Mesothelial cell of epicardium (in vitro differentiated cells): ENCODE measurements around the gene CSMD2. TPM values are rescaled to one million over a fixed set of nuclear protein-coding genes. Genes with fewer than 3 reads are reported as not detected.

Experiments used
- DNase-seq, 2 experiments: peaks; one replicate each; pipeline ENCODE4 v3.0.0; 2021; ENCODE audit warnings: low spot score in 2 of 2; ENCODE audit not compliant: unreplicated experiment in 2 of 2
- H3K27ac Mint-ChIP-seq: 2 replicates; pipeline ENCODE4 v1.8.0; 2021; ENCODE audit warnings: mixed read lengths
- H3K27me3 Mint-ChIP-seq: 2 replicates; pipeline ENCODE4 v1.8.0; 2021; ENCODE audit warnings: low read depth, mixed read lengths
- H3K36me3 Mint-ChIP-seq: 2 replicates; pipeline ENCODE4 v1.8.0; 2021; ENCODE audit warnings: mixed read lengths
- H3K4me1 Mint-ChIP-seq: 2 replicates; pipeline ENCODE4 v1.8.0; 2021; ENCODE audit warnings: mixed read lengths
- H3K4me3 Mint-ChIP-seq: 2 replicates; pipeline ENCODE4 v1.8.0; 2021; ENCODE audit warnings: mild to moderate bottlenecking, moderate library complexity, mixed read lengths
- H3K9me3 Mint-ChIP-seq: 2 replicates; pipeline ENCODE4 v1.8.0; 2021; ENCODE audit warnings: mixed read lengths
- total RNA-seq: library from RNA; stranded (reverse); gene quantifications from 3 replicates; pipeline ENCODE4 v1.2.1, GENCODE V29; 2021
- TF ChIP-seq, protein P1 (sequence below): fragments of 200-600 bp; sonication (generic); IDR thresholded peaks from one replicate; pipeline ENCODE4 v1.5.0; 2021; ENCODE audit warnings: antibody characterized with exemption; ENCODE audit not compliant: unreplicated experiment

CSMD2 gene
- total RNA-seq, 1 donor from 2014 or later, result 1.9 TPM

DNA sequence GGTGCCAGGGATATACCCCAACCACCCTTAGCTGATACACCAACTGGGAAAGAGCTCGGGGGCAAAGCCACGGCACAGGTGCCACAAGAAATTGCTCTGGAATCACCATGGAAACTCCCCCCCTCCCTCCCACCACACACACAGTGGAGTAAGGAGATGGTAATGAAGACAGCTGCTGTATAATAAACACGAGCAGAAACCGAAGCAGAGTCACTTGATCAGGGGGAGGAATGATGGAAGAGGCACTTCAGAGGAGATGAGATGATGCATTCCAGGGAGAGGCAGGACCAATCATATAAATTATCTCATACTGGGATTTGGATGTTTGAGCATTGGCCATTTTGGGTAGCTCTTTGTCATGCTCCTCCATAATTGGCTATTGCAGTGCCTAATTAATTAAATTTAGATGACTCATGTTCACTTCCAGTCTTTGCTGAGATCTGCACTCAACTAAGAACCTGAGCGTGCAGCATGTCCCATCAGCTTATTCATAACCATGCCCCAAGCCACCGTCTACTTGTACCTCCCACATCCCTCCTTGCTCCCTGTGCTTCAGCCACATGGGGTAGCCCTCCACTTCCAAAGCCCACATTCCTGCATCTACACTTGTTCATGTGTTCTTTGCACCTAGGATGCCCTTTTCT is 503.1 kb downstream of the CSMD2 start:
- Mint-ChIP-seq H3K36me3 (no peaks in the 10 kb centered on the region), H3K27me3 (peaks cover 28% of the 10 kb centered on the region), H3K4me3 (no peak overlapping the region), H3K27ac (no peak overlapping the region), H3K9me3 (no peaks in the 10 kb centered on the region), H3K4me1 (no peaks in the 10 kb centered on the region)
- TF ChIP-seq, protein P1, sequence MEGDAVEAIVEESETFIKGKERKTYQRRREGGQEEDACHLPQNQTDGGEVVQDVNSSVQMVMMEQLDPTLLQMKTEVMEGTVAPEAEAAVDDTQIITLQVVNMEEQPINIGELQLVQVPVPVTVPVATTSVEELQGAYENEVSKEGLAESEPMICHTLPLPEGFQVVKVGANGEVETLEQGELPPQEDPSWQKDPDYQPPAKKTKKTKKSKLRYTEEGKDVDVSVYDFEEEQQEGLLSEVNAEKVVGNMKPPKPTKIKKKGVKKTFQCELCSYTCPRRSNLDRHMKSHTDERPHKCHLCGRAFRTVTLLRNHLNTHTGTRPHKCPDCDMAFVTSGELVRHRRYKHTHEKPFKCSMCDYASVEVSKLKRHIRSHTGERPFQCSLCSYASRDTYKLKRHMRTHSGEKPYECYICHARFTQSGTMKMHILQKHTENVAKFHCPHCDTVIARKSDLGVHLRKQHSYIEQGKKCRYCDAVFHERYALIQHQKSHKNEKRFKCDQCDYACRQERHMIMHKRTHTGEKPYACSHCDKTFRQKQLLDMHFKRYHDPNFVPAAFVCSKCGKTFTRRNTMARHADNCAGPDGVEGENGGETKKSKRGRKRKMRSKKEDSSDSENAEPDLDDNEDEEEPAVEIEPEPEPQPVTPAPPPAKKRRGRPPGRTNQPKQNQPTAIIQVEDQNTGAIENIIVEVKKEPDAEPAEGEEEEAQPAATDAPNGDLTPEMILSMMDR, result no peak
- no peak for DNase-seq

DNA sequence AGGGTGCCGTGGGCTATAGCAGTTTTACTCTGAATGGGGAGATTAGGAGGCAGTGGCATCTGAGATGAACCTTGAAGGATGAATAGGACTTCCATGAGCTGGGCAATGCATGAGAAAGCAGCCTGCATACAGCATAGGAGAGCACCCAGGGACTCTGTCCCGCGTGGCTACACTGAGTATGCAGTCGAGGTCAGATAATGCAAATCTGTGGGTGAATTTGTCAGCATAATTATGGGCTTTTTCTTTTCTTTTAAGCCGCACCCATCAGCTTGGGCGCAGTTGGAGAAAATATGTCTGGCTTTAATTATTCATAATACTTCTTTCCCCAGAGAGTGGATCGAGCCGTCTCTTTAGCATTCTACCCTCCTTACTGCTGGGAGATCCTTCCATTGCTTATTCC is 504.1 kb downstream of the CSMD2 start:
- Mint-ChIP-seq H3K36me3 (no peaks in the 10 kb centered on the region), H3K27me3 (peaks cover 28% of the 10 kb centered on the region), H3K4me1 (no peaks in the 10 kb centered on the region), H3K4me3 (no peak overlapping the region), H3K9me3 (no peaks in the 10 kb centered on the region), H3K27ac (no peak overlapping the region)
- TF ChIP-seq, protein P1, result no peak
- no peak for DNase-seq

DNA sequence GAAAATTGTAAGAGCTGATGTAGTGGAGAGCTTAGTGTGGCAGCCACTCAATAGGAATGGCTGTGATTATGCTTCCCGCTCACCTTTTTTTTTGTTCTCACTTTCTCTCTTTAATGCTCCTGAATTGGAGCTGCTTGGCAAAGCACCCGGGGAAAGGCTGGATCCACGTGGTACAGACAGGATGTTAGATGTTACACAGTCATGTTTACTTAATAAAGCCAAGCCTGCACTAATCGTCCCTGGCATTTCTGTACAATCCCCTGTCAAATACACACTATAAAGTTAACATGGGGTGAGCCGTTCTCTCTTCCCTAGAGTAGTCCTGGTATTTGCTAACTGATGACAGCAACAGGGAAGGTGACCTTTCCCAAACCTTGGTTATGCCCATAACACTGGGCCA is 504.8 kb downstream of the CSMD2 start:
- H3K4me3 Mint-ChIP-seq, result no peak overlapping the region
- H3K27me3 Mint-ChIP-seq, result peaks cover 31% of the 10 kb centered on the region
- TF ChIP-seq, protein P1, result no peak
- H3K4me1 Mint-ChIP-seq, result no peaks in the 10 kb centered on the region
- H3K9me3 Mint-ChIP-seq, result no peaks in the 10 kb centered on the region
- H3K36me3 Mint-ChIP-seq, result no peaks in the 10 kb centered on the region
- no peak for DNase-seq
- no peak overlapping the region for H3K27ac Mint-ChIP-seq

DNA sequence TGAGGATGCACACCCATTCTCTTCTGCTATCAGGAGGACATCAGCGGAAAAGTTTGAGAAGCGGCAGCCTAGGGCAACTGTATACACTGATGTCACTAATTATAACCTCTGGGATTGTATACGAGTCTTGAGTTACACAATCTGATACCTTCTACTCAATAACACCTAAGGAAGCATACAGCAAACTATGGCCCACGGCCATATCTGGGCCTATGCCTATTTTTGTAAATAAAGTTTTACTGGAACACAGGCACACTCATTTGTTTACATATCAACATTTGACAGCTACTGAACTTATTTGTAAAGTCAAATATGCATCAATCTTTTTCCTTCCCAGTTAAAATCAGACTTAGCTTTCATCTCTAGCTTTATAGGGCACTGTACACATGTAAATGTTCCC is 505.4 kb downstream of the CSMD2 start:
- Mint-ChIP-seq H3K27ac (no peak overlapping the region), H3K36me3 (no peaks in the 10 kb centered on the region), H3K4me1 (no peaks in the 10 kb centered on the region), H3K4me3 (no peak overlapping the region), H3K9me3 (no peaks in the 10 kb centered on the region), H3K27me3 (peaks cover 33% of the 10 kb centered on the region)
- TF ChIP-seq, protein P1, result no peak
- DNase-seq, result no peak

DNA sequence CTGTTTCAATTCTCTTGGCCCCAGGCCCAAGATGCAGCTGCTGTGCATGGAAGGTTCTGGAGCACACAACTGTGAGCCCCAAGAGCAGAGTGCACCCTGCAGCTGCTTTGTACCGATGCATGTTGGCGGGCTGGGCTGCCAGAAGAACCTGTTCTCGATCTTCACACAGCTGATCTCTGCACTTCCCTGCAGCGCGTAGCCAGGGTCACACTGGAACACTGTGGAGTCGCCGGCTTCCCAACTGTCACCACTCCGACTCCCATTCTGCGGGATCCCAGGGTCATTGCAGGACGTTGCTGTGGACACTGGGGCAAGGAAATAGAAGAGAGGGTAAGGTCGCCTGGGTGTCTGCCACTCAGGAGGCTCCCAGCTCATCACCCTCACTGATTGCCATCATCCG is 507.2 kb downstream of the CSMD2 start:
- Mint-ChIP-seq H3K4me3 (no peak overlapping the region), H3K4me1 (no peaks in the 10 kb centered on the region), H3K27me3 (peaks cover 40% of the 10 kb centered on the region), H3K9me3 (no peaks in the 10 kb centered on the region), H3K27ac (no peak overlapping the region), H3K36me3 (no peaks in the 10 kb centered on the region)
- DNase-seq, result no peak
- TF ChIP-seq, protein P1, result no peak

DNA sequence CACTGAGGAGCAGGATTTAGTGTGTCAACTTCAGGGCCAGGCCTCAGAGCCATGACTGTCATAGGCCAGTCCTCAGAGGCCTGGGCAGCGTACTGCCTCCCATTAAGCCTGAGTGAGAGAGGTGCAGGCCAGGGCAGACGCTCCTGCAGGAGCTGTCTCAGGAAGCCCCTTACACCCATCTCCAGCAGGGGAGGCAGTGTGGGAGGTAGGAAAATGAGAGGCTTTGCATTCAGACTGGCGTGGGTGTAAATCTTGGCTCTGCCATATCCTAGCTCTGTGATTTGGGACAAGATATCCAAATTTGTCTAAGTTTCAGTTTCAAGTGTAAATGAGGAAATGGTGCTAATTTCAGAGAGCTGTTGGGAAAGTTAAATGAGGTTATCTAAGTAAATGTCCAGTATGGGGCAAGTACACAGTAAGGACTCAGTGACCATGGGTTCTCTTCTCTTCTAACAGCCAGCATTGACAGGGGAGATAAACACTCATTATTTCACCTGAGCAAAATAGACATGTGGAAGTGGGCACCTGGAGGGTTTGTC is 508.5 kb downstream of the CSMD2 start:
- Mint-ChIP-seq H3K9me3 (no peaks in the 10 kb centered on the region), H3K36me3 (no peaks in the 10 kb centered on the region), H3K27me3 (peaks cover 30% of the 10 kb centered on the region), H3K4me1 (no peaks in the 10 kb centered on the region), H3K4me3 (no peak overlapping the region), H3K27ac (no peak overlapping the region)
- TF ChIP-seq, protein P1, result no peak
- no peak for DNase-seq
